SK-N-SH (cell line): ENCODE data around the gene STARD13. TPM values are rescaled to one million over a fixed set of nuclear protein-coding genes. Genes with fewer than 3 reads are reported as not detected.

Experiments used
- CTCF ChIA-PET: fragments of 300-600, 350-600 bp; formaldehyde crosslinking; extraction: SDS; loops from one replicate; lab custom pipeline; 2021; lab: Yijun Ruan, JAX
- POLR2A ChIA-PET: fragments of 350-600 bp; sonication (Branson Sonifier 250); formaldehyde crosslinking; extraction: SDS; loops from one replicate; lab custom pipeline; 2020; ENCODE audit warnings: antibody characterized with exemption, inconsistent platforms; lab: Yijun Ruan, JAX
- DNase-seq: peaks from one replicate; pipeline ENCODE4 v3.0.0; 2012
- H2AFZ ChIP-seq: fragments of 200-600 bp; sonication (generic); 2 replicates; pipeline ENCODE4 v1.8.1; 2016; ENCODE audit warnings: antibody characterized with exemption, mild to moderate bottlenecking, low read depth
- H3F3A ChIP-seq: fragments of 200-600 bp; sonication (generic); replicated peaks from 2 replicates; pipeline ENCODE3; 2016; ENCODE audit warnings: antibody characterized with exemption, mild to moderate bottlenecking; ENCODE audit not compliant: insufficient read depth
- H3K27ac ChIP-seq, 2 experiments: fragments of 200-500 bp in 1 of 2; fragments of 200-600 bp in 1 of 2; sonication (Bioruptor generic) in 1 of 2; sonication (generic), shearing (Covaris generic) in 1 of 2; 2 replicates each; pipeline versions ENCODE4 v1.5.1 to v1.6.1; 2014 to 2016; ENCODE audit warnings: low read depth in 2 of 2, inconsistent platforms in 1 of 2, low read length in 1 of 2, mild to moderate bottlenecking in 1 of 2, mixed read lengths in 1 of 2
- H3K27me3 ChIP-seq: fragments of 200-600 bp; sonication (generic), shearing (Covaris generic); 2 replicates; pipeline ENCODE4 v1.6.1; 2016; ENCODE audit warnings: mixed run types; ENCODE audit not compliant: insufficient read depth
- H3K36me3 ChIP-seq, 2 experiments: fragments of 200-500 bp in 1 of 2; fragments of 200-600 bp in 1 of 2; sonication (Bioruptor generic) in 1 of 2; sonication (generic) in 1 of 2; replicated peaks in 1 of 2; 2 replicates each; pipeline versions ENCODE3 to v1.5.1; 2014 to 2016; ENCODE audit warnings: low read length in 1 of 2, mild to moderate bottlenecking in 1 of 2; ENCODE audit not compliant: insufficient read depth in 2 of 2, control insufficient read depth in 1 of 2
- H3K4me1 ChIP-seq, 2 experiments: fragments of 200-500 bp in 1 of 2; fragments of 200-600 bp in 1 of 2; sonication (Bioruptor generic) in 1 of 2; sonication (generic), shearing (Covaris generic) in 1 of 2; 2 replicates each; pipeline versions ENCODE4 v1.5.1 to v1.6.1; 2014 to 2016; ENCODE audit warnings: low read depth in 1 of 2, low read length in 1 of 2, mixed run types in 1 of 2; ENCODE audit not compliant: insufficient read depth in 2 of 2, control insufficient read depth in 1 of 2
- H3K4me2 ChIP-seq: fragments of 200-600 bp; sonication (generic), shearing (Covaris generic); 2 replicates; pipeline ENCODE4 v1.6.1; 2017; ENCODE audit warnings: mixed run types
- H3K4me3 ChIP-seq, 2 experiments: fragments of 200-500 bp in 1 of 2; fragments of 200-600 bp in 1 of 2; sonication (Bioruptor generic) in 1 of 2; sonication (generic), shearing (Covaris generic) in 1 of 2; 2 replicates each; pipeline versions ENCODE4 v1.5.1 to v1.8.1; 2014 to 2016; ENCODE audit warnings: low read depth in 2 of 2, inconsistent platforms in 1 of 2, low read length in 1 of 2, mild to moderate bottlenecking in 1 of 2, mixed read lengths in 1 of 2, moderate library complexity in 1 of 2
- H3K79me2 ChIP-seq: fragments of 200-600 bp; sonication (generic); 2 replicates; pipeline ENCODE4 v1.8.1; 2017; ENCODE audit warnings: mild to moderate bottlenecking; ENCODE audit not compliant: insufficient read depth
- H3K9ac ChIP-seq: fragments of 200-600 bp; sonication (generic); 2 replicates; pipeline ENCODE4 v1.6.1; 2017; ENCODE audit warnings: mixed run types
- H3K9me2 ChIP-seq: fragments of 200-600 bp; sonication (generic); 2 replicates; pipeline ENCODE4 v1.6.1; 2017; ENCODE audit warnings: mixed run types
- H3K9me3 ChIP-seq: fragments of 200-600 bp; sonication (generic); 2 replicates; pipeline ENCODE4 v1.6.1; 2017; ENCODE audit warnings: mixed run types, mild to moderate bottlenecking, moderate library complexity
- H4K20me1 ChIP-seq: fragments of 200-600 bp; sonication (generic); 2 replicates; pipeline ENCODE4 v1.6.1; 2017; ENCODE audit warnings: mild to moderate bottlenecking, mixed run types; ENCODE audit not compliant: insufficient read depth
- ELF1 ChIP-seq: IDR thresholded peaks from 2 replicates; pipeline ENCODE4 v1.4.0; 2012
- EP300 ChIP-seq, 2 experiments: IDR thresholded peaks; 2 replicates each; pipeline versions ENCODE4 v1.4.0 to v1.6.1; 2012; ENCODE audit warnings: borderline replicate concordance in 1 of 2, low read depth in 1 of 2, low read length in 1 of 2
- FOSL2 ChIP-seq: IDR thresholded peaks from 2 replicates; pipeline ENCODE4 v1.4.0; 2012; ENCODE audit warnings: low read depth, mild to moderate bottlenecking, moderate library complexity, borderline replicate concordance
- FOXJ3 ChIP-seq: sonication (generic); formaldehyde crosslinking; IDR thresholded peaks from 2 replicates; pipeline ENCODE4 v1.5.1; 2020; ENCODE audit warnings: mild to moderate bottlenecking, missing genetic modification reagents
- GATA2 ChIP-seq: sonication (generic); formaldehyde crosslinking; IDR thresholded peaks from 2 replicates; pipeline ENCODE4 v1.5.0; 2020; ENCODE audit warnings: mild to moderate bottlenecking, missing genetic modification reagents
- MEF2A ChIP-seq: IDR thresholded peaks from 2 replicates; pipeline ENCODE4 v1.4.0; 2012; ENCODE audit warnings: low read depth, borderline replicate concordance
- NFIC ChIP-seq: IDR thresholded peaks from 2 replicates; pipeline ENCODE4 v1.4.0; 2012; ENCODE audit warnings: borderline replicate concordance
- POLR2AphosphoS5 ChIP-seq: IDR thresholded peaks from 2 replicates; pipeline ENCODE4 v1.6.1; 2012; ENCODE audit warnings: low read depth, low read length
- RCOR1 ChIP-seq: fragments of 150-350 bp; IDR thresholded peaks from 2 replicates; pipeline ENCODE4 v1.6.1; 2017; ENCODE audit warnings: antibody characterized with exemption, low read length
- TEAD4 ChIP-seq: IDR thresholded peaks from 2 replicates; pipeline ENCODE4 v1.4.0; 2012; ENCODE audit warnings: mild to moderate bottlenecking, borderline replicate concordance; ENCODE audit not compliant: insufficient read depth
- YY1 ChIP-seq: IDR thresholded peaks from 2 replicates; pipeline ENCODE4 v1.4.0; 2012; ENCODE audit warnings: low read depth, mild to moderate bottlenecking
- WGBS: methylation state at CpG from one replicate; pipeline ENCODE4 v1.1.6; 2017; ENCODE audit warnings: low lambda C conversion rate; 5-methylcytosine and 5-hydroxymethylcytosine counted together
- polyA plus RNA-seq, 3 experiments: library from polyadenylated mRNA; depleted of rRNA; stranded (reverse); fragments of >200 nt; gene quantifications; 2 replicates each; pipeline ENCODE4 v1.2.3, GENCODE V29; 2012
- TF ChIP-seq, protein P1 (sequence below): IDR thresholded peaks from 2 replicates; pipeline ENCODE4 v1.6.1; 2012; ENCODE audit warnings: mild to moderate bottlenecking, low read depth, low read length, moderate library complexity
- TF ChIP-seq, protein P2 (sequence below): IDR thresholded peaks from 2 replicates; pipeline ENCODE4 v1.4.0; 2012; ENCODE audit warnings: low read depth, borderline replicate concordance
- TF ChIP-seq, protein P3 (sequence below): fragments of 200-600 bp; sonication (generic); IDR thresholded peaks from 2 replicates; pipeline ENCODE4 v1.6.1; 2017; ENCODE audit warnings: antibody characterized with exemption, mild to moderate bottlenecking, moderate library complexity

Gene STARD13
- polyA plus RNA-seq, 1 of the 3 experiments (the other 2 are of a cell fraction): 5.7 TPM

DNA sequence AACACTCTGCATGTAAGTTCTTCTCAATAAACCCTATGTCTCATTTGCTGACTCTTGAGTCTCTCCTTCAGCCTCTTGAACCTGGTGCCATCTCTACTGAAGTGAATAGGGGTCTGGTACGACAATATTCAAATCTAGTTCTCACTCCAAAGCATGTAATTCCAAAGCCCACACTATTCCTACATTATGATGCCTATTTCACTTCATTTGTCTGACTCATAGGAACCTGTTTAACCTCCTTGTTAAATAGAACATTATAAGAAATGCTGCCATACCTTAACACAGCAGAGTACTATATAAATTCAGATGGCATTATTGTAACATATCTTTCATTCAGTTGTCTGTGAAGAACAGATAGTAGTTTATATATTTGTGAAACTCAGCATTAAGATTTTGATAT, 67.1 kb downstream of the STARD13 start:
- H4K20me1 ChIP-seq: no peaks in the 10 kb centered on the region
- 86% methylated on average over 1 of the region's 1 CpG for WGBS
- H3K4me1 ChIP-seq: peaks cover 28 to 31% of the 10 kb centered on the region in 2 experiments; a peak in 3 of 4 replicates
- H3K36me3 ChIP-seq: no peaks in the 10 kb centered on the region
- CTCF ChIA-PET: interaction anchor here (1.2 to 1.4 kb wide), 2 partner anchors 25 to 506 kb away, joined by 3 to 4 read pairs; no protein-coding TSS in a partner anchor
- POLR2A ChIA-PET: no interaction called here
- no peak overlapping the region for H3K27ac ChIP-seq
- H3K4me2 ChIP-seq: no peak overlapping the region
- H3K79me2 ChIP-seq: peaks cover 40% of the 10 kb centered on the region
- TF ChIP-seq TEAD4 (no peak), YY1 (no peak), EP300 (IDR thresholded peaks at IDR 0.05; ENCODE audit: borderline replicate concordance in 1 of 2, low read depth in 1 of 2, low read length in 1 of 2) (no peak), MEF2A (no peak), GATA2 (CRISPR knock-in tag) (no peak), POLR2AphosphoS5 (no peak)
- TF ChIP-seq, protein P1, sequence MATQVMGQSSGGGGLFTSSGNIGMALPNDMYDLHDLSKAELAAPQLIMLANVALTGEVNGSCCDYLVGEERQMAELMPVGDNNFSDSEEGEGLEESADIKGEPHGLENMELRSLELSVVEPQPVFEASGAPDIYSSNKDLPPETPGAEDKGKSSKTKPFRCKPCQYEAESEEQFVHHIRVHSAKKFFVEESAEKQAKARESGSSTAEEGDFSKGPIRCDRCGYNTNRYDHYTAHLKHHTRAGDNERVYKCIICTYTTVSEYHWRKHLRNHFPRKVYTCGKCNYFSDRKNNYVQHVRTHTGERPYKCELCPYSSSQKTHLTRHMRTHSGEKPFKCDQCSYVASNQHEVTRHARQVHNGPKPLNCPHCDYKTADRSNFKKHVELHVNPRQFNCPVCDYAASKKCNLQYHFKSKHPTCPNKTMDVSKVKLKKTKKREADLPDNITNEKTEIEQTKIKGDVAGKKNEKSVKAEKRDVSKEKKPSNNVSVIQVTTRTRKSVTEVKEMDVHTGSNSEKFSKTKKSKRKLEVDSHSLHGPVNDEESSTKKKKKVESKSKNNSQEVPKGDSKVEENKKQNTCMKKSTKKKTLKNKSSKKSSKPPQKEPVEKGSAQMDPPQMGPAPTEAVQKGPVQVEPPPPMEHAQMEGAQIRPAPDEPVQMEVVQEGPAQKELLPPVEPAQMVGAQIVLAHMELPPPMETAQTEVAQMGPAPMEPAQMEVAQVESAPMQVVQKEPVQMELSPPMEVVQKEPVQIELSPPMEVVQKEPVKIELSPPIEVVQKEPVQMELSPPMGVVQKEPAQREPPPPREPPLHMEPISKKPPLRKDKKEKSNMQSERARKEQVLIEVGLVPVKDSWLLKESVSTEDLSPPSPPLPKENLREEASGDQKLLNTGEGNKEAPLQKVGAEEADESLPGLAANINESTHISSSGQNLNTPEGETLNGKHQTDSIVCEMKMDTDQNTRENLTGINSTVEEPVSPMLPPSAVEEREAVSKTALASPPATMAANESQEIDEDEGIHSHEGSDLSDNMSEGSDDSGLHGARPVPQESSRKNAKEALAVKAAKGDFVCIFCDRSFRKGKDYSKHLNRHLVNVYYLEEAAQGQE: no peak
- no peaks in the 10 kb centered on the region for H3K9me2 ChIP-seq
- H3F3A ChIP-seq: no peaks in the 10 kb centered on the region
- DNase-seq: no peak
- H3K4me3 ChIP-seq: no peak overlapping the region
- no peaks in the 10 kb centered on the region for H3K27me3 ChIP-seq
- no peaks in the 10 kb centered on the region for H3K9me3 ChIP-seq
- H2AFZ ChIP-seq: no peak overlapping the region
- no peak overlapping the region for H3K9ac ChIP-seq

DNA sequence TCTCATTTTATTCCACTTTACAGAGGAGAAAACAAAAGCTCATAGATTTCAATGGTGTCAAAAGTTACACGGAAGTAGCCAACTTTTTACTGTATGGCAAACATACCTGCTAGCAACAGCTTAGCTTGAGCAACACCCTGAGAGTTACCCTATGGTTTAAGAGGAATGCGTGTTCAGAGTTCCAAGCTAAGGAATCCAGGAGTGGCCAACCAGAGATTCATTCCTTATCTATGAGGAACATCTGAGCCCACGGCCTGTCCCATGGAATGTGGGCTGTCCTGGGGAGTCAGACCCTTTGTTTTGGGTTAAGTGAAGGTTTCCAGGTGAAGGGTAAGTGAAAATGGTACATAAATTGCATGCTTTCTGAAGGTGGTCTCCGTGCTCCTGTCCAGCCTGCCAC, 67.5 kb downstream of the STARD13 start:
- no peak overlapping the region for H3K4me3 ChIP-seq
- H2AFZ ChIP-seq: no peak overlapping the region
- WGBS: 70% methylated on average over 4 of the region's 4 CpGs
- H3K4me2 ChIP-seq: no peak overlapping the region
- TF ChIP-seq, protein P1: no peak
- TF ChIP-seq, protein P2, sequence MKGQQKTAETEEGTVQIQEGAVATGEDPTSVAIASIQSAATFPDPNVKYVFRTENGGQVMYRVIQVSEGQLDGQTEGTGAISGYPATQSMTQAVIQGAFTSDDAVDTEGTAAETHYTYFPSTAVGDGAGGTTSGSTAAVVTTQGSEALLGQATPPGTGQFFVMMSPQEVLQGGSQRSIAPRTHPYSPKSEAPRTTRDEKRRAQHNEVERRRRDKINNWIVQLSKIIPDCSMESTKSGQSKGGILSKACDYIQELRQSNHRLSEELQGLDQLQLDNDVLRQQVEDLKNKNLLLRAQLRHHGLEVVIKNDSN: no peak
- no peak for TF ChIP-seq RCOR1
- TF ChIP-seq NFIC: no peak
- TF ChIP-seq FOXJ3 (CRISPR knock-in tag): no peak
- TF ChIP-seq, protein P3, sequence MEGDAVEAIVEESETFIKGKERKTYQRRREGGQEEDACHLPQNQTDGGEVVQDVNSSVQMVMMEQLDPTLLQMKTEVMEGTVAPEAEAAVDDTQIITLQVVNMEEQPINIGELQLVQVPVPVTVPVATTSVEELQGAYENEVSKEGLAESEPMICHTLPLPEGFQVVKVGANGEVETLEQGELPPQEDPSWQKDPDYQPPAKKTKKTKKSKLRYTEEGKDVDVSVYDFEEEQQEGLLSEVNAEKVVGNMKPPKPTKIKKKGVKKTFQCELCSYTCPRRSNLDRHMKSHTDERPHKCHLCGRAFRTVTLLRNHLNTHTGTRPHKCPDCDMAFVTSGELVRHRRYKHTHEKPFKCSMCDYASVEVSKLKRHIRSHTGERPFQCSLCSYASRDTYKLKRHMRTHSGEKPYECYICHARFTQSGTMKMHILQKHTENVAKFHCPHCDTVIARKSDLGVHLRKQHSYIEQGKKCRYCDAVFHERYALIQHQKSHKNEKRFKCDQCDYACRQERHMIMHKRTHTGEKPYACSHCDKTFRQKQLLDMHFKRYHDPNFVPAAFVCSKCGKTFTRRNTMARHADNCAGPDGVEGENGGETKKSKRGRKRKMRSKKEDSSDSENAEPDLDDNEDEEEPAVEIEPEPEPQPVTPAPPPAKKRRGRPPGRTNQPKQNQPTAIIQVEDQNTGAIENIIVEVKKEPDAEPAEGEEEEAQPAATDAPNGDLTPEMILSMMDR: no peak
- TF ChIP-seq ELF1: no peak
- no peak for TF ChIP-seq FOSL2
- H3K9ac ChIP-seq: no peak overlapping the region
- no peaks in the 10 kb centered on the region for H3K36me3 ChIP-seq
- no peaks in the 10 kb centered on the region for H3K27me3 ChIP-seq
- H3F3A ChIP-seq: no peaks in the 10 kb centered on the region
- H3K9me3 ChIP-seq: no peaks in the 10 kb centered on the region
- H4K20me1 ChIP-seq: no peaks in the 10 kb centered on the region
- peaks cover 36% of the 10 kb centered on the region for H3K79me2 ChIP-seq
- no peaks in the 10 kb centered on the region for H3K9me2 ChIP-seq
- ChIA-PET CTCF (interaction anchor here (1.2 to 1.4 kb wide), 2 partner anchors 25 to 506 kb away, joined by 3 to 4 read pairs; no protein-coding TSS in a partner anchor), POLR2A (no interaction called here)
- DNase-seq: no peak
- H3K27ac ChIP-seq: no peak overlapping the region
- H3K4me1 ChIP-seq: peaks cover 29 to 33% of the 10 kb centered on the region in 2 experiments; a peak in 3 of 4 replicates
